SJCRH30 (cell line): Measurements from ENCODE around the gene CDH4. TPM values are rescaled to one million over a fixed set of nuclear protein-coding genes. Genes with fewer than 3 reads are reported as not detected.

Experiments
- DNase-seq, 2 experiments: peaks; one replicate each; pipeline ENCODE4 v3.0.0-alpha.2; 2015 to 2020
- H3K27ac ChIP-seq: fragments of 250-450 bp; sonication (Bioruptor Pico); 2 replicates; pipeline ENCODE4 v1.5.1; 2020; ENCODE audit warnings: mild to moderate bottlenecking, moderate library complexity
- H3K27me3 ChIP-seq: fragments of 250-450 bp; sonication (Bioruptor Pico); 2 replicates; pipeline ENCODE4 v1.5.1; 2020; ENCODE audit warnings: mild to moderate bottlenecking, moderate library complexity
- H3K36me3 ChIP-seq: fragments of 250-450 bp; sonication (Bioruptor Pico); 2 replicates; pipeline ENCODE4 v1.5.1; 2020; ENCODE audit warnings: mild to moderate bottlenecking, moderate library complexity
- H3K4me1 ChIP-seq: fragments of 250-450 bp; sonication (Bioruptor Pico); 2 replicates; pipeline ENCODE4 v1.5.1; 2020; ENCODE audit warnings: mild to moderate bottlenecking, moderate library complexity
- H3K4me3 ChIP-seq: fragments of 250-450 bp; sonication (Bioruptor Pico); 2 replicates; pipeline ENCODE4 v1.5.1; 2020; ENCODE audit warnings: mild to moderate bottlenecking, moderate library complexity
- H3K9me3 ChIP-seq: fragments of 250-450 bp; sonication (Bioruptor Pico); replicated peaks from 2 replicates; pipeline ENCODE4 v1.5.1; 2020; ENCODE audit warnings: mild to moderate bottlenecking, moderate library complexity
- total RNA-seq: library from RNA; depleted of rRNA; stranded (reverse); fragments of >200 nt; shearing (Covaris generic); gene quantifications from 2 replicates; pipeline ENCODE4 v1.2.3, GENCODE V29; 2014

Gene CDH4
- total RNA-seq, 1 experiment from 2014 or later = 0.06 TPM

DNA sequence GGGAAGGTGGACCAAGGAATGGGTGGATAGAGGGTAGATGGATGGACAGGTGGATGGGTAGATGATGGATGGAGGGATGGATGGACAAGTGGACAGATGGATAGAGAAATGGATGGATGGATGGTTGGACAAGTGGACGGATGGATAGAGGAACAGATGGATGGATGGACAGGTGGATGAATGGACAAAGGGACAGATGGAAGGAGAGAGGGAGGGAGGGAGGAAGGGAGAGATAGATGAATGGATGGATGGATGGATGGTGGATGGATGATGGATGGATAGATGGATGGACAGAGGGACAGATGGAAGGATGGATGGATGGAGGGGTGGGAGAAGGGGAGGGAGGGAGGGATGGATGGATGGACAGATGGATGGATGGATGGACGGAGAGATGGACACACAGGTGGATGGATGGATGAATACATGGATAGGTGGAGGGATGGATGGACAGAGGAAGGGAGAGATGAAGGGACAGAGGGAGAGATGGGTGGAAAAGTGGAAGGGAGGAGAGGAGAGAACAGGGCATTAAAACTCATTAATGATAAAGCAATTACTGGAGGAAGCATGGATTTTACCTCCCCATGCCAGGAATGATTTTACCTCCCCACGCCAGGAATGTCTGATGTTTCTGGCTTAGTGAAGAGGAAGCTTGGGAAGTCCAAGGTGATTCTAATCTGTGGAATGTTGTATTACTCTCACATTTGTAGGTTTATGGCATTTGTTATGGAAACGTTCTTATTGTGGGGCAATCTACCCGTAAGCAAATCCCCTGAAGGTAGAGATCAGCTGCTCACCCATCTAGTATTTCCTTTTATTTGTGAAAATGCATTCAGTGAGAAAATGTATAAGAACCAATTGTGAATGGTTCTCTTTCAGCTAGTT, 430.3 kb downstream of the CDH4 start:
- Histone ChIP-seq H3K9me3 (no peaks in the 10 kb centered on the region), H3K4me3 (no peak overlapping the region), H3K27ac (no peak overlapping the region), H3K4me1 (no peaks in the 10 kb centered on the region), H3K27me3 (peaks cover 47% of the 10 kb centered on the region), H3K36me3 (no peaks in the 10 kb centered on the region)
- DNase-seq = no peak

GRCh38 chr20:61682996-61683681, 431.1 kb downstream of the CDH4 start:
- Histone ChIP-seq H3K27ac (no peak overlapping the region), H3K27me3 (peaks cover 47% of the 10 kb centered on the region), H3K4me1 (no peaks in the 10 kb centered on the region), H3K9me3 (no peaks in the 10 kb centered on the region), H3K4me3 (no peak overlapping the region), H3K36me3 (no peaks in the 10 kb centered on the region)
- no peak for DNase-seq

DNA sequence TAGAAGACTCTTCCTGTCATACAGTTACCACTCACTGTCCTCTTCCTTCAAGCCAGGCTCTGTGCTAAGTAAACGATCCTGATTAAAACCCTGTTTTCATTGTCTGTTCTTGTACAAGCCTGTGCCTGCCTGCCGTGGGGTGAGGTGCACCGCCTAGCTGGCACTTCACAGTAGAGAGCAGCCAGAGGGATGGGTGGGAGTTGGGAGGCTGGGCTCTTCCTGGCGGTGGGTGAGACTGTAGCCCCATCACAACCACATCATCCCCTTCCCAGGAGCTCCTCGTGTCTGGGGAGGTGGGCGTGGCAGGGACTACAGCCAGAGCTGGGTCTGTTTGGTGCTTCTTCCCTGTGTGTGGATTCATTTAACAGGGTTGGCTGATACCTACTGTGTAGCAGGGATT, 431.7 kb downstream of the CDH4 start:
- H3K36me3 ChIP-seq = no peaks in the 10 kb centered on the region
- no peak overlapping the region for H3K4me3 ChIP-seq
- H3K4me1 ChIP-seq = no peaks in the 10 kb centered on the region
- H3K27me3 ChIP-seq = peaks cover 47% of the 10 kb centered on the region
- DNase-seq = no peak
- no peaks in the 10 kb centered on the region for H3K9me3 ChIP-seq
- H3K27ac ChIP-seq = no peak overlapping the region

DNA sequence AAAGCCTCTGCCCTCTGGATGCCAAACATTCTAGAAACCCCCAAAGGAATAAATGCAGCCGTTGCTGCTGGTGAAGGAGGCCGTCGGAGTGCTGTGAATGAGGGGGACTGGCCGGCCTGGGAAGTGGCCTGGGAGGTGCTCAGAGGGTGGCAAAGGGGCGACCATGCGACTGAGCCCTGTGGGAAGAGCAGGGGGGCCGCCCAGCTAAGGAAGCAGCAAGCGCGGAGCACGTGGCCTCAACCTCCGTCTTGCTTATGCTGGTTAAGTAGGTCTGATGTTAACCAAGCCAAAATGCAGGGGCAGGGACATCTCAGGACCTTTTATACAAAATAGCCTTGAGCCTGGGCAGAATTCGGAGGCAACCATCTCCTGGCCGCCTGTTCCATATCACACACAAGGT, 432.1 kb downstream of the CDH4 start:
- Histone ChIP-seq H3K9me3 (no peaks in the 10 kb centered on the region), H3K27ac (no peak overlapping the region), H3K4me3 (no peak overlapping the region), H3K4me1 (no peaks in the 10 kb centered on the region), H3K36me3 (no peaks in the 10 kb centered on the region), H3K27me3 (peaks cover 47% of the 10 kb centered on the region)
- DNase-seq = no peak

DNA sequence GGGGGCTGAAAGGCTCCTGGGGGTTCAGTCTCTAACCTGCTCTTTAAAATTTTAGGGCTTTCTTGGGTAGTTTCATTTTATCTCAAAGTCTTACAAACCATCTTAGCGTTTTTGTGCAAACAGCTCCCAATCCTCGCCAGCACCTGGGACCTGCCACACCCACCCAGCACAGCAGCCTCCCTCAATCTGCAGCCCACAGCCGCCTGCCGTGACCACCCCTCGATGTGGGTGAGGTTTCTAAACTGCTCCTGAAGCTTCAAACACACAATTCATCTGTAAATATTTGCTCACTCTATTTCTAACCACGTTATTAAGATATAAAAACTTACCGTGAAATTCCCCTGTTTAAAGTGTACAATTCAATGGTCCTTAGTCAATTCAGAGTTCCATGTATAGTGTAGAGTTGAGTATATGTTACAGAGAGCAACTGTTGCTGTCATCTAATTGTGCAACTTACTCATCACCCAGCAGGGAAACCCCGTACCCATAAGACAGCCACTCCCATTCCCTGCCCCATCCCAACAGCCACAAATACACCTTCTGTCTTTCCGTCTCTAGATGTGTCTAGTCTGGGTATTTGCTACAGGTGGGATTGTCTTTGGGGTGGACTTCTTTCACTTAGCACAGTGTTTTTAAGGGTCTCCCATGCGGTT, 432.6 kb downstream of the CDH4 start:
- Histone ChIP-seq H3K27me3 (peaks cover 43% of the 10 kb centered on the region), H3K4me3 (no peak overlapping the region), H3K9me3 (no peaks in the 10 kb centered on the region), H3K36me3 (no peaks in the 10 kb centered on the region), H3K4me1 (no peaks in the 10 kb centered on the region), H3K27ac (no peak overlapping the region)
- DNase-seq = no peak

GRCh38 chr20:61685462-61685861, 433.4 kb downstream of the CDH4 start:
- H3K4me3 ChIP-seq = no peak overlapping the region
- no peak overlapping the region for H3K27ac ChIP-seq
- no peaks in the 10 kb centered on the region for H3K9me3 ChIP-seq
- H3K4me1 ChIP-seq = no peaks in the 10 kb centered on the region
- H3K27me3 ChIP-seq = peaks cover 36% of the 10 kb centered on the region
- DNase-seq = no peak
- no peaks in the 10 kb centered on the region for H3K36me3 ChIP-seq

GRCh38 chr20:61686051-61686936, 434.2 kb downstream of the CDH4 start:
- H3K4me3 ChIP-seq = no peak overlapping the region
- no peaks in the 10 kb centered on the region for H3K4me1 ChIP-seq
- H3K9me3 ChIP-seq = no peaks in the 10 kb centered on the region
- H3K27ac ChIP-seq = no peak overlapping the region
- no peak for DNase-seq
- H3K27me3 ChIP-seq = peaks cover 30% of the 10 kb centered on the region
- no peaks in the 10 kb centered on the region for H3K36me3 ChIP-seq

- Histone ChIP-seq H3K27me3 (peaks cover 27% of the 10 kb centered on the region), H3K4me1 (no peaks in the 10 kb centered on the region), H3K36me3 (no peaks in the 10 kb centered on the region), H3K27ac (no peak overlapping the region), H3K9me3 (no peaks in the 10 kb centered on the region), H3K4me3 (no peak overlapping the region)
- DNase-seq = no peak
Measured at GRCh38 chr20:61688411-61688810, 436.4 kb downstream of the CDH4 start.

DNA sequence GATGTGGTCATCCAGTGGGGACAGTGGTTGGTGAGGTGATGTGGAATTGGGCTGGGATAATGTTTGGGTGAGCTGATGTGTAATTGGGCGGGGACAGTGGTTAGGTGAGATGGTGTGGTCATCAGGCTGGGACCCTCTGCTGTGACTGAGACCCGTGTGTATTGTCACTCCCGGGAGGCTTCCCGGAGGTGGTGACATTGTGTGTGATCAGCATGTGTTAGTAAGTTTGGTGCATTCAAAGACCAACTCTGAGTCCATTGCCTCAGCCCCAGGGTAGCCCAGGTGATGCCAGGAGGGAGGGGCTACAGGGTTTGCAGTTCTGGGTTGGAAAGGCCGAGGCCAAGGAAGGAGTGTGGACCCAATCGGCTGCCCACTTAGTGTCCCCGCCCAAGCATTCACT, 438.1 kb downstream of the CDH4 start:
- Histone ChIP-seq H3K4me1 (no peaks in the 10 kb centered on the region), H3K4me3 (no peak overlapping the region), H3K36me3 (no peaks in the 10 kb centered on the region), H3K27me3 (peaks cover 22% of the 10 kb centered on the region), H3K9me3 (no peaks in the 10 kb centered on the region), H3K27ac (no peak overlapping the region)
- DNase-seq = no peak

DNA sequence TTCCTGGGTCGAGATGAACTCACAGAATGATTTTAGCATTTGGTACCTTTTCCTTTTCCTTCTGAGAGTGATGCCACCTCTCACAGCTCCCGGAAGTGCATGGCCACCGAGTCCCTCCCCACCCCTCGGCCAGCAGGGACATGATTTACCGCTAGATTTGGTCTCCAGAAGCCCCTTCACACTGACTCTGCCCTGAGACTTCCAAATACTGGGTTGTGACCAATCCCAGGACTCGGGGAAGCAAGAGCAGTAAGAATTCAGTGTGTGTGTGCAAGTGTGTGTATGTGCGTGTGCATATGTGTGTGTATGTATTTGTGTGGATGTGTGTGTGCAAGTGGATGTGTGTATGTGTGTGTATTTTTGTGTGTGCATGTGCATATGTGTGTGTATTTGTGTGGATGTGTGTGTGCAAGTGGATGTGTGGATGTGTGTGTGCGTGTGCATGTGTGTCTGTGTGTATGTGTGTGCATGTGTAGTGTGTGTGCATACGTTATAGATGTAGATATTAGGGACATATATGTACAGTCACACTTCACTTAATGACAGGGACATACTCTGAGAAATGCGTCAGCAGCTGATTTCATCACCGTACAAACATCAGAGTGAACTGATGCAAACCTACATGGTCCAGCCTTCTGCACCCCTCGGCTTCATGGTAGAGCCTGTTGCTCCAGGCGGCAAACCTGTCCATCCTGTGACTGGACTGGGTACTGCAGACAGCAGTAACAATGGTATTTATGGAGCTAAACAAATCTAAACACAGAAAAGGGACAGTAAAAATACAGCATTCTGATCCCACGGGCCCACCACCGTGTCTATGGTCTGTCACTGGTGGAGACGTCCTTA, 439.2 kb downstream of the CDH4 start:
- peaks cover 33% of the 10 kb centered on the region for H3K27me3 ChIP-seq
- no peaks in the 10 kb centered on the region for H3K36me3 ChIP-seq
- no peak overlapping the region for H3K27ac ChIP-seq
- H3K4me1 ChIP-seq = no peaks in the 10 kb centered on the region
- H3K4me3 ChIP-seq = no peak overlapping the region
- no peaks in the 10 kb centered on the region for H3K9me3 ChIP-seq
- DNase-seq = no peak

DNA sequence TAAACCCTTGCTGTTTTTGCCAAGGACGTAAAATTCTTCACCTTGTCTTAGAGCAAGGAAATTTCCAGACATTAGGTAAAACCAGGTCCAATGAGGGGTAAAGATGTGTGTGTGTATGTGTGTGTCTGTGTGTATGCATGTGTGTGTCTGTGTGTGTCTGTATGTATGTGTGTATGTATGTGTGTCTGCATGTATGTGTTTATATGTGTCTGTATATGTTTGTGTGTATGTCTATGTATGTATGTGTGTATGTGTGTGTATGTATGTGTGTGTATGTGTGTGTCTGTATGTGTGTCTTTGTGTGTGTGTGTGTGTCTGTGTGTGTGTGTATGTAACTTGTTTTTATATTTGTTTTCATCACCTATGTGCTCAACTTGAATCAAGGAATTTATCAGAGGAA, 439.9 kb downstream of the CDH4 start:
- no peak overlapping the region for H3K27ac ChIP-seq
- no peaks in the 10 kb centered on the region for H3K36me3 ChIP-seq
- H3K4me1 ChIP-seq = no peaks in the 10 kb centered on the region
- no peak overlapping the region for H3K4me3 ChIP-seq
- peaks cover 41% of the 10 kb centered on the region for H3K27me3 ChIP-seq
- DNase-seq = no peak
- H3K9me3 ChIP-seq = no peaks in the 10 kb centered on the region

DNA sequence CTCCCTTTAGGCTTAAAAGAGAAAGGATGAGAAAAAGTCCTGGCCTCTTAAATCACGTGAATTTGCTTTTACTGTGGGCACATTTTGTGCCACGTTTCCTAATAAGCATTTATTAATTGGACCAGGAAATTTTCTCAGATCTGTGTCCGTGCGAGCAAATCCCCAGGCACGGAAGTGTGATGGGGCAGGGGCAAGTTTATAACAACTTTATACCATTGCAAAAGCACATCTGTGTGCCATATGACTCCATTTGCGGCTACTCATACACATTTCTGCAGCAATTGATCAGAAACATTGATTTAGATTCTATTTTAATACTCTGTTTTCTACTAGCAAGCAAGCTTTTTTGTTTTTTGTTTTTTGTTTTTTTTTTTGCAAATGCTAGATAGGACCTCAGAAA, 440.4 kb downstream of the CDH4 start:
- Histone ChIP-seq H3K4me3 (no peak overlapping the region), H3K36me3 (no peaks in the 10 kb centered on the region), H3K9me3 (no peaks in the 10 kb centered on the region), H3K27ac (no peak overlapping the region), H3K4me1 (no peaks in the 10 kb centered on the region), H3K27me3 (peaks cover 43% of the 10 kb centered on the region)
- no peak for DNase-seq

DNA sequence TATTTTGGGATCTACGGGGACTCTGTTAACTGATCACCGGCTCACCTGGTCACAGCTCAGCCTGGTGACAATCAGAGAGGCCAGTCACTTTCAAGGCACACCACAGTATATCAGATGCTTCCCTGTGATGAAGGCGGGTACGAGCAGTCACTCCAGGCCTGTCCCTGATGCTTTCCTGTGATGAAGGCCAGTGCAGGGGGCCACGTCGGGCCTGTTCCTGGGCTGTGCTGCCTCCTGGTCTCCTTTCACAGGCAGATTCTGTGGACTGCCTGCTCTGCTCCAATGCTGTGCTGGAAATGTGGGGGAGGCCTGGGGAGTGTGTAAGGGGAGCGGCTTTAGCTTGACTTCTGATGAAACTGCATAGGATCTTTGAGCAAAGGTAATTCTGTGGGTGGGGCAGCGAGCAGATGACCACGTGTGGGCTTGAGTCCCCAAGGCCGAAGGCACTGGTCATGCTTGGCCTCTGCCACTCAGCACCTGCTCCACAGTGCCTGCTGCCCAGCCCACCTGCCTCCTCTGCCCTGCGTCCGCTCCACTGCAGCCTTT, 441.1 kb downstream of the CDH4 start:
- DNase-seq = no peak
- H3K27me3 ChIP-seq = peaks cover 50% of the 10 kb centered on the region
- no peaks in the 10 kb centered on the region for H3K4me1 ChIP-seq
- no peak overlapping the region for H3K27ac ChIP-seq
- H3K36me3 ChIP-seq = no peaks in the 10 kb centered on the region
- no peaks in the 10 kb centered on the region for H3K9me3 ChIP-seq
- H3K4me3 ChIP-seq = no peak overlapping the region
